22Rv1 (cell line): ENCODE results near the gene PMFBP1.

Experiments
- H3K27ac ChIP-seq: fragments of 450-650 bp; 2 replicates; pipeline ENCODE4 v1.5.1; 2017
- CTCF ChIP-seq: fragments of 450-650 bp; IDR thresholded peaks from 2 replicates; pipeline ENCODE4 v1.5.1; 2017; ENCODE audit warnings: mild to moderate bottlenecking
- ZFX ChIP-seq: fragments of 450-650 bp; IDR thresholded peaks from 2 replicates; pipeline ENCODE4 v1.6.1; 2017; ENCODE audit warnings: antibody characterized with exemption, borderline replicate concordance

PMFBP1 gene, protein sequence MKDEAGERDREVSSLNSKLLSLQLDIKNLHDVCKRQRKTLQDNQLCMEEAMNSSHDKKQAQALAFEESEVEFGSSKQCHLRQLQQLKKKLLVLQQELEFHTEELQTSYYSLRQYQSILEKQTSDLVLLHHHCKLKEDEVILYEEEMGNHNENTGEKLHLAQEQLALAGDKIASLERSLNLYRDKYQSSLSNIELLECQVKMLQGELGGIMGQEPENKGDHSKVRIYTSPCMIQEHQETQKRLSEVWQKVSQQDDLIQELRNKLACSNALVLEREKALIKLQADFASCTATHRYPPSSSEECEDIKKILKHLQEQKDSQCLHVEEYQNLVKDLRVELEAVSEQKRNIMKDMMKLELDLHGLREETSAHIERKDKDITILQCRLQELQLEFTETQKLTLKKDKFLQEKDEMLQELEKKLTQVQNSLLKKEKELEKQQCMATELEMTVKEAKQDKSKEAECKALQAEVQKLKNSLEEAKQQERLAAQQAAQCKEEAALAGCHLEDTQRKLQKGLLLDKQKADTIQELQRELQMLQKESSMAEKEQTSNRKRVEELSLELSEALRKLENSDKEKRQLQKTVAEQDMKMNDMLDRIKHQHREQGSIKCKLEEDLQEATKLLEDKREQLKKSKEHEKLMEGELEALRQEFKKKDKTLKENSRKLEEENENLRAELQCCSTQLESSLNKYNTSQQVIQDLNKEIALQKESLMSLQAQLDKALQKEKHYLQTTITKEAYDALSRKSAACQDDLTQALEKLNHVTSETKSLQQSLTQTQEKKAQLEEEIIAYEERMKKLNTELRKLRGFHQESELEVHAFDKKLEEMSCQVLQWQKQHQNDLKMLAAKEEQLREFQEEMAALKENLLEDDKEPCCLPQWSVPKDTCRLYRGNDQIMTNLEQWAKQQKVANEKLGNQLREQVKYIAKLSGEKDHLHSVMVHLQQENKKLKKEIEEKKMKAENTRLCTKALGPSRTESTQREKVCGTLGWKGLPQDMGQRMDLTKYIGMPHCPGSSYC

GRCh38 chr16:72172105-72173034 is at the start of gene PMFBP1:
TSS of gene PMFBP1 (minus strand) at chr16:72172155. CDS start at chr16:72171208, 947 bp downstream.
- no peak within 1 kb of the TSS for H3K27ac ChIP-seq
- TF ChIP-seq CTCF: no peak
- no peak for TF ChIP-seq ZFX

GRCh38 chr16:72221630-72222024 is 49.7 kb upstream of the PMFBP1 start:
- no peak overlapping the region for H3K27ac ChIP-seq
- TF ChIP-seq ZFX: no peak
- no peak for TF ChIP-seq CTCF

GRCh38 chr16:72220875-72221629 is 49.1 kb upstream of the PMFBP1 start:
- TF ChIP-seq ZFX: no peak
- H3K27ac ChIP-seq: no peak overlapping the region

- TF ChIP-seq ZFX (no peak), CTCF (no peak)
- H3K27ac ChIP-seq: no peak overlapping the region
Observed at GRCh38 chr16:72219282-72219681, 47.3 kb upstream of the PMFBP1 start.

- TF ChIP-seq CTCF: no peak
- no peak for TF ChIP-seq ZFX
- H3K27ac ChIP-seq: no peak overlapping the region
Observed at GRCh38 chr16:72216767-72217166, 44.8 kb upstream of the PMFBP1 start.

- H3K27ac ChIP-seq: no peak overlapping the region
- TF ChIP-seq ZFX (no peak), CTCF (no peak)
Observed at GRCh38 chr16:72214821-72215220, 42.9 kb upstream of the PMFBP1 start.
